ENCODE data around the gene CAMK4.
"Not testable (repeated sequence)": the region's sequence is repeated elsewhere in the genome, so short reads cannot be mapped to it uniquely, and the experiment has no call there.

Gene CAMK4

GRCh38 chr5:111320953-111321352 lies 96.8 kb downstream of the CAMK4 start:
- no peak for DNase-seq

- DNase-seq = no peak
Observed at GRCh38 chr5:111321376-111321775, 97.2 kb downstream of the CAMK4 start.

GRCh38 chr5:111326551-111326950 lies 102.4 kb downstream of the CAMK4 start:
- DNase-seq = no peak

GRCh38 chr5:111337133-111337532 lies 112.9 kb downstream of the CAMK4 start:
- no peak for DNase-seq

- DNase-seq = no peak
Observed at GRCh38 chr5:111337688-111338087, 113.5 kb downstream of the CAMK4 start.

- DNase-seq = no peak
Observed at GRCh38 chr5:111345731-111346130, 121.5 kb downstream of the CAMK4 start.

GRCh38 chr5:111347021-111347420 lies 122.8 kb downstream of the CAMK4 start:
- no peak for DNase-seq

GRCh38 chr5:111348661-111349329 lies 124.6 kb downstream of the CAMK4 start:
- DNase-seq = no peak

- no peak for DNase-seq
Observed at GRCh38 chr5:111349429-111349828, 125.2 kb downstream of the CAMK4 start.

- DNase-seq = no peak
Observed at GRCh38 chr5:111353035-111353434, 128.9 kb downstream of the CAMK4 start.

- not testable (repeated sequence) for DNase-seq
Observed at GRCh38 chr5:111358726-111359125, 134.5 kb downstream of the CAMK4 start.

GRCh38 chr5:111360173-111360572 lies 136.0 kb downstream of the CAMK4 start:
- DNase-seq = no peak

- no peak for DNase-seq
Observed at GRCh38 chr5:111364992-111365391, 140.8 kb downstream of the CAMK4 start.

- DNase-seq = no peak
Observed at GRCh38 chr5:111366388-111366787, 142.2 kb downstream of the CAMK4 start.

- no peak for DNase-seq
Observed at GRCh38 chr5:111367115-111367514, 142.9 kb downstream of the CAMK4 start.

- DNase-seq = no peak
Observed at GRCh38 chr5:111372799-111373198, 148.6 kb downstream of the CAMK4 start.

GRCh38 chr5:111374380-111374779 lies 150.2 kb downstream of the CAMK4 start:
- DNase-seq = no peak

GRCh38 chr5:111375645-111376044 lies 151.5 kb downstream of the CAMK4 start:
- no peak for DNase-seq

GRCh38 chr5:111377306-111377705 lies 153.1 kb downstream of the CAMK4 start:
- no peak for DNase-seq

GRCh38 chr5:111379391-111379816 lies 155.2 kb downstream of the CAMK4 start:
- DNase-seq = no peak

GRCh38 chr5:111383288-111383970 lies 159.2 kb downstream of the CAMK4 start:
- DNase-seq = no peak

GRCh38 chr5:111384220-111384619 lies 160.0 kb downstream of the CAMK4 start:
- DNase-seq = no peak

- DNase-seq = no peak
Observed at GRCh38 chr5:111385051-111385450, 160.9 kb downstream of the CAMK4 start.

GRCh38 chr5:111385970-111386831 lies 162.0 kb downstream of the CAMK4 start:
- DNase-seq = no peak

Data from NCI-H2107 (cell line).